HepG2 (cell line): ENCODE data around the gene ADAMTSL4. TPM values are rescaled to one million over a fixed set of nuclear protein-coding genes. Genes with fewer than 3 reads are reported as not detected.

Experiments
- HDAC2 ChIP-seq: sonication (generic); formaldehyde crosslinking; IDR thresholded peaks from 2 replicates; pipeline ENCODE4 v1.4.0; 2020; ENCODE audit warnings: missing genetic modification reagents
- JUND ChIP-seq: sonication (generic); formaldehyde crosslinking; IDR thresholded peaks from 2 replicates; pipeline ENCODE4 v1.8.0; 2022; ENCODE audit warnings: mild to moderate bottlenecking, missing genetic modification reagents
- KLF15 ChIP-seq: sonication (generic); formaldehyde crosslinking; IDR thresholded peaks from 2 replicates; pipeline ENCODE4 v1.8.1; 2023; ENCODE audit warnings: borderline replicate concordance, mild to moderate bottlenecking, inconsistent platforms, missing genetic modification reagents, mixed read lengths
- NAIF1 ChIP-seq: sonication (generic); formaldehyde crosslinking; IDR thresholded peaks from 2 replicates; pipeline ENCODE4 v1.5.0; 2020; ENCODE audit warnings: mild to moderate bottlenecking, missing genetic modification reagents, borderline replicate concordance
- NCOA1 ChIP-seq: sonication (generic); formaldehyde crosslinking; IDR thresholded peaks from 2 replicates; pipeline ENCODE4 v1.9.0; 2021; ENCODE audit warnings: missing genetic modification reagents
- NRL ChIP-seq: sonication (generic); formaldehyde crosslinking; IDR thresholded peaks from 2 replicates; pipeline ENCODE4 v1.5.0; 2020; ENCODE audit warnings: missing genetic modification reagents, mild to moderate bottlenecking, moderate library complexity, borderline replicate concordance
- REXO4 ChIP-seq: sonication (generic); formaldehyde crosslinking; IDR thresholded peaks from 2 replicates; pipeline ENCODE4 v1.8.0; 2022; ENCODE audit warnings: missing genetic modification reagents, mild to moderate bottlenecking, borderline replicate concordance
- RFX1 ChIP-seq: fragments of 450-650 bp; IDR thresholded peaks from 2 replicates; pipeline ENCODE4 v1.6.1; 2017
- RFXANK ChIP-seq: IDR thresholded peaks from 2 replicates; pipeline ENCODE4 v1.6.1; 2016
- SALL1 ChIP-seq: sonication (generic); formaldehyde crosslinking; IDR thresholded peaks from 2 replicates; pipeline ENCODE4 v1.8.0; 2022; ENCODE audit warnings: mild to moderate bottlenecking, missing genetic modification reagents
- SMARCC2 ChIP-seq: fragments of 450-650 bp; IDR thresholded peaks from 2 replicates; pipeline ENCODE4 v1.6.1; 2017; ENCODE audit warnings: antibody characterized with exemption, mild to moderate bottlenecking
- TBL1XR1 ChIP-seq: fragments of 150-350 bp; IDR thresholded peaks from 2 replicates; pipeline ENCODE4 v1.6.1; 2014; ENCODE audit warnings: borderline replicate concordance, low read length; ENCODE audit not compliant: partially characterized antibody
- ZNF230 ChIP-seq: sonication (generic); formaldehyde crosslinking; IDR thresholded peaks from 2 replicates; pipeline ENCODE4 v1.4.0; 2020; ENCODE audit warnings: mild to moderate bottlenecking, missing genetic modification reagents
- ZNF460 ChIP-seq: sonication (generic); formaldehyde crosslinking; IDR thresholded peaks from 2 replicates; pipeline ENCODE4 v1.5.1; 2020; ENCODE audit warnings: missing genetic modification reagents, mild to moderate bottlenecking, borderline replicate concordance
- polyA plus RNA-seq, 8 experiments: library from polyadenylated mRNA; depleted of rRNA in 3 of 8; stranded (reverse) in 7 of 8; unstranded in 1 of 8; fragments of >200 nt; fragmentation: Illumina TruSeq in 4 of 8; extraction: Trizol in 4 of 8; gene quantifications; 2 replicates each; pipeline versions ENCODE4 v1.2.1 to v1.2.3, GENCODE V29; 2011 to 2016; ENCODE audit warnings: low read depth in 4 of 8, missing spikeins in 1 of 8, mixed read lengths in 1 of 8; ENCODE audit not compliant: insufficient read depth in 1 of 8
- total RNA-seq, 5 experiments: library from RNA; depleted of rRNA; stranded (reverse); fragments of >200 nt; fragmentation: Illumina TruSeq; extraction: Trizol; gene quantifications; 2 replicates each; pipeline ENCODE4 v1.2.3, GENCODE V29; 2016; ENCODE audit warnings: low read depth in 1 of 5
- TF ChIP-seq, protein P1 (sequence below): sonication (generic); formaldehyde crosslinking; conservative IDR thresholded peaks from 2 replicates; pipeline ENCODE4 v1.8.0; 2022; ENCODE audit warnings: mild to moderate bottlenecking, moderate library complexity, missing genetic modification reagents
- TF ChIP-seq, protein P2 (sequence below): fragments of 450-650 bp; IDR thresholded peaks from 2 replicates; pipeline ENCODE4 v1.6.1; 2017; ENCODE audit warnings: mild to moderate bottlenecking
- TF ChIP-seq, protein P3 (sequence below): sonication (generic); formaldehyde crosslinking; IDR thresholded peaks from 2 replicates; pipeline ENCODE4 v1.8.1; 2023; ENCODE audit warnings: missing genetic modification reagents, mild to moderate bottlenecking, borderline replicate concordance
- TF ChIP-seq, protein P4 (sequence below): sonication (generic); formaldehyde crosslinking; conservative IDR thresholded peaks from 2 replicates; pipeline ENCODE4 v1.4.0; 2020; ENCODE audit warnings: mild to moderate bottlenecking, missing genetic modification reagents, moderate library complexity
- TF ChIP-seq, protein P5 (sequence below): IDR thresholded peaks from 2 replicates; pipeline ENCODE4 v1.6.1; 2012; ENCODE audit warnings: inconsistent platforms
- TF ChIP-seq, protein P6 (sequence below): sonication (generic); formaldehyde crosslinking; IDR thresholded peaks from 2 replicates; pipeline ENCODE4 v1.5.1; 2020; ENCODE audit warnings: missing genetic modification reagents, mild to moderate bottlenecking, borderline replicate concordance

ADAMTSL4 gene
- total and polyA plus RNA-seq, 2 of the 13 experiments (the other 11 are each of a cell fraction or from before 2014, with no cell fraction given) = 3.9 to 16.4 TPM

DNA sequence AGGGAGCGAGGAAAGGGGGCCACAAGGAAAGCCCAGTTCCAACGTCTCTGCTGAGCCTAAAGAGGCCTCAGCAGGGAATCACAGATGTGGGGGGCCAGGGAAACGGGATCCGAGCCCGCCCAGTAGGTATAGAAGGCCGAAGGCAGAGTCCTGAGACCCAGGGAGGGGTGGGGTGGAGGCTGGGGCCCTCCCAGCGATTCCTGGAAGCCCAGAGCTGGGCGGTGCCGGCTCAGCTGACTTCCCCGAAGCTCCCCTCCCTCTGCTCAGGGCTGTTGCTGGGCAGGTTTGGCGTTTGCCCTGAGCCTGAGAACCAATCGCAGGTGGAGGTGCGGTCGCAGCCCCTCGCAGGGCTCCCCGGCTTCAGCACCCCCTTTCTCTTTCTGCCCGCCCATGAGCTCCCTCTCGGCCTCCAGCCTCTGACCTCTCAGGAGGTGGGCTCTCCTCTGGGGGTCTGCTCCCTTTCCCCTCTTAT is 12.8 kb downstream of the ADAMTSL4 start (continued):
- TF ChIP-seq, protein P1, sequence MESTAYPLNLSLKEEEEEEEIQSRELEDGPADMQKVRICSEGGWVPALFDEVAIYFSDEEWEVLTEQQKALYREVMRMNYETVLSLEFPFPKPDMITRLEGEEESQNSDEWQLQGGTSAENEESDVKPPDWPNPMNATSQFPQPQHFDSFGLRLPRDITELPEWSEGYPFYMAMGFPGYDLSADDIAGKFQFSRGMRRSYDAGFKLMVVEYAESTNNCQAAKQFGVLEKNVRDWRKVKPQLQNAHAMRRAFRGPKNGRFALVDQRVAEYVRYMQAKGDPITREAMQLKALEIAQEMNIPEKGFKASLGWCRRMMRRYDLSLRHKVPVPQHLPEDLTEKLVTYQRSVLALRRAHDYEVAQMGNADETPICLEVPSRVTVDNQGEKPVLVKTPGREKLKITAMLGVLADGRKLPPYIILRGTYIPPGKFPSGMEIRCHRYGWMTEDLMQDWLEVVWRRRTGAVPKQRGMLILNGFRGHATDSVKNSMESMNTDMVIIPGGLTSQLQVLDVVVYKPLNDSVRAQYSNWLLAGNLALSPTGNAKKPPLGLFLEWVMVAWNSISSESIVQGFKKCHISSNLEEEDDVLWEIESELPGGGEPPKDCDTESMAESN (CRISPR knock-in tag) = no peak
- TF ChIP-seq KLF15 (CRISPR knock-in tag) (no peak; the same call in 1 of the 2 replicates), SALL1 (CRISPR knock-in tag) (no peak), NAIF1 (CRISPR knock-in tag) (no peak), NCOA1 (no peak), ZNF230 (CRISPR knock-in tag) (no peak), REXO4 (CRISPR knock-in tag) (no peak), JUND (no peak), ZNF460 (CRISPR knock-in tag) (no peak), RFXANK (CRISPR knock-in tag) (peak; percentile 99), SMARCC2 (no peak), NRL (CRISPR knock-in tag) (no peak), RFX1 (no peak), HDAC2 (CRISPR knock-in tag) (peak; percentile 49), TBL1XR1 (no peak)
- TF ChIP-seq, protein P2, sequence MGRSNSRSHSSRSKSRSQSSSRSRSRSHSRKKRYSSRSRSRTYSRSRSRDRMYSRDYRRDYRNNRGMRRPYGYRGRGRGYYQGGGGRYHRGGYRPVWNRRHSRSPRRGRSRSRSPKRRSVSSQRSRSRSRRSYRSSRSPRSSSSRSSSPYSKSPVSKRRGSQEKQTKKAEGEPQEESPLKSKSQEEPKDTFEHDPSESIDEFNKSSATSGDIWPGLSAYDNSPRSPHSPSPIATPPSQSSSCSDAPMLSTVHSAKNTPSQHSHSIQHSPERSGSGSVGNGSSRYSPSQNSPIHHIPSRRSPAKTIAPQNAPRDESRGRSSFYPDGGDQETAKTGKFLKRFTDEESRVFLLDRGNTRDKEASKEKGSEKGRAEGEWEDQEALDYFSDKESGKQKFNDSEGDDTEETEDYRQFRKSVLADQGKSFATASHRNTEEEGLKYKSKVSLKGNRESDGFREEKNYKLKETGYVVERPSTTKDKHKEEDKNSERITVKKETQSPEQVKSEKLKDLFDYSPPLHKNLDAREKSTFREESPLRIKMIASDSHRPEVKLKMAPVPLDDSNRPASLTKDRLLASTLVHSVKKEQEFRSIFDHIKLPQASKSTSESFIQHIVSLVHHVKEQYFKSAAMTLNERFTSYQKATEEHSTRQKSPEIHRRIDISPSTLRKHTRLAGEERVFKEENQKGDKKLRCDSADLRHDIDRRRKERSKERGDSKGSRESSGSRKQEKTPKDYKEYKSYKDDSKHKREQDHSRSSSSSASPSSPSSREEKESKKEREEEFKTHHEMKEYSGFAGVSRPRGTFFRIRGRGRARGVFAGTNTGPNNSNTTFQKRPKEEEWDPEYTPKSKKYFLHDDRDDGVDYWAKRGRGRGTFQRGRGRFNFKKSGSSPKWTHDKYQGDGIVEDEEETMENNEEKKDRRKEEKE = no peak
- TF ChIP-seq, protein P3, sequence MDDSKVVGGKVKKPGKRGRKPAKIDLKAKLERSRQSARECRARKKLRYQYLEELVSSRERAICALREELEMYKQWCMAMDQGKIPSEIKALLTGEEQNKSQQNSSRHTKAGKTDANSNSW (CRISPR knock-in tag) = no peak
- TF ChIP-seq, protein P4, sequence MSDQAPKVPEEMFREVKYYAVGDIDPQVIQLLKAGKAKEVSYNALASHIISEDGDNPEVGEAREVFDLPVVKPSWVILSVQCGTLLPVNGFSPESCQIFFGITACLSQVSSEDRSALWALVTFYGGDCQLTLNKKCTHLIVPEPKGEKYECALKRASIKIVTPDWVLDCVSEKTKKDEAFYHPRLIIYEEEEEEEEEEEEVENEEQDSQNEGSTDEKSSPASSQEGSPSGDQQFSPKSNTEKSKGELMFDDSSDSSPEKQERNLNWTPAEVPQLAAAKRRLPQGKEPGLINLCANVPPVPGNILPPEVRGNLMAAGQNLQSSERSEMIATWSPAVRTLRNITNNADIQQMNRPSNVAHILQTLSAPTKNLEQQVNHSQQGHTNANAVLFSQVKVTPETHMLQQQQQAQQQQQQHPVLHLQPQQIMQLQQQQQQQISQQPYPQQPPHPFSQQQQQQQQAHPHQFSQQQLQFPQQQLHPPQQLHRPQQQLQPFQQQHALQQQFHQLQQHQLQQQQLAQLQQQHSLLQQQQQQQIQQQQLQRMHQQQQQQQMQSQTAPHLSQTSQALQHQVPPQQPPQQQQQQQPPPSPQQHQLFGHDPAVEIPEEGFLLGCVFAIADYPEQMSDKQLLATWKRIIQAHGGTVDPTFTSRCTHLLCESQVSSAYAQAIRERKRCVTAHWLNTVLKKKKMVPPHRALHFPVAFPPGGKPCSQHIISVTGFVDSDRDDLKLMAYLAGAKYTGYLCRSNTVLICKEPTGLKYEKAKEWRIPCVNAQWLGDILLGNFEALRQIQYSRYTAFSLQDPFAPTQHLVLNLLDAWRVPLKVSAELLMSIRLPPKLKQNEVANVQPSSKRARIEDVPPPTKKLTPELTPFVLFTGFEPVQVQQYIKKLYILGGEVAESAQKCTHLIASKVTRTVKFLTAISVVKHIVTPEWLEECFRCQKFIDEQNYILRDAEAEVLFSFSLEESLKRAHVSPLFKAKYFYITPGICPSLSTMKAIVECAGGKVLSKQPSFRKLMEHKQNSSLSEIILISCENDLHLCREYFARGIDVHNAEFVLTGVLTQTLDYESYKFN = peak; percentile 53; the same call in 1 of the 2 replicates
- TF ChIP-seq, protein P5, sequence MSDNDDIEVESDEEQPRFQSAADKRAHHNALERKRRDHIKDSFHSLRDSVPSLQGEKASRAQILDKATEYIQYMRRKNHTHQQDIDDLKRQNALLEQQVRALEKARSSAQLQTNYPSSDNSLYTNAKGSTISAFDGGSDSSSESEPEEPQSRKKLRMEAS = no peak
- TF ChIP-seq, protein P6, sequence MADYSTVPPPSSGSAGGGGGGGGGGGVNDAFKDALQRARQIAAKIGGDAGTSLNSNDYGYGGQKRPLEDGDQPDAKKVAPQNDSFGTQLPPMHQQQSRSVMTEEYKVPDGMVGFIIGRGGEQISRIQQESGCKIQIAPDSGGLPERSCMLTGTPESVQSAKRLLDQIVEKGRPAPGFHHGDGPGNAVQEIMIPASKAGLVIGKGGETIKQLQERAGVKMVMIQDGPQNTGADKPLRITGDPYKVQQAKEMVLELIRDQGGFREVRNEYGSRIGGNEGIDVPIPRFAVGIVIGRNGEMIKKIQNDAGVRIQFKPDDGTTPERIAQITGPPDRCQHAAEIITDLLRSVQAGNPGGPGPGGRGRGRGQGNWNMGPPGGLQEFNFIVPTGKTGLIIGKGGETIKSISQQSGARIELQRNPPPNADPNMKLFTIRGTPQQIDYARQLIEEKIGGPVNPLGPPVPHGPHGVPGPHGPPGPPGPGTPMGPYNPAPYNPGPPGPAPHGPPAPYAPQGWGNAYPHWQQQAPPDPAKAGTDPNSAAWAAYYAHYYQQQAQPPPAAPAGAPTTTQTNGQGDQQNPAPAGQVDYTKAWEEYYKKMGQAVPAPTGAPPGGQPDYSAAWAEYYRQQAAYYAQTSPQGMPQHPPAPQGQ = no peak
